Tibial artery (tissue), 4 donors: ENCODE data around the gene AP2B1.

Source experiments
- DNase-seq, 2 donors: peaks; one replicate each; pipeline ENCODE4 v3.0.0-alpha.2; 2019
- H3K27ac ChIP-seq, 2 donors: fragments of 200-600 bp; sonication (generic) in 1 of 2; 1 replicate in 1 of 2; 2 replicates in 1 of 2; pipeline ENCODE4 v1.5.1; 2018 to 2019; ENCODE audit warnings: mild to moderate bottlenecking in 1 of 2
- H3K27me3 ChIP-seq, 2 donors: fragments of 200-600 bp; sonication (generic) in 1 of 2; one replicate each; pipeline versions ENCODE4 v1.5.1 to v1.6.0; 2016 to 2019
- H3K36me3 ChIP-seq, 3 donors: fragments of 200-600 bp; sonication (generic) in 2 of 3; one replicate each; pipeline ENCODE4 v1.5.1; 2016 to 2019; ENCODE audit warnings: mild to moderate bottlenecking in 2 of 3
- H3K4me1 ChIP-seq, 4 donors: fragments of 200-600 bp; sonication (generic) in 2 of 4; 1 replicate in 3 of 4; 2 replicates in 1 of 4; pipeline ENCODE4 v1.5.1; 2016 to 2019
- H3K4me3 ChIP-seq, 2 donors: fragments of 200-600 bp; sonication (generic) in 1 of 2; 1 replicate in 1 of 2; 2 replicates in 1 of 2; pipeline ENCODE4 v1.5.1; 2018 to 2019; ENCODE audit warnings: mild to moderate bottlenecking in 2 of 2
- H3K9me3 ChIP-seq, 3 donors: fragments of 200-600 bp; sonication (generic) in 1 of 3; one replicate each; pipeline ENCODE4 v1.5.1; 2016 to 2019
- CTCF ChIP-seq, 2 experiments: fragments of 200-600 bp in 1 of 2; fragments of 450-650 bp in 1 of 2; IDR thresholded peaks; one replicate each; pipeline ENCODE4 v1.5.1; 2017 to 2019; ENCODE audit warnings: antibody characterized with exemption in 2 of 2, mild to moderate bottlenecking in 1 of 2, moderate library complexity in 1 of 2
- intact Hi-C: fragments of 100-400 bp; cut with DNase I; formaldehyde crosslinking; loops from one replicate; pipeline ENCODE4 v1.15.0; 2023; ENCODE audit warnings: low total_unique reads

Gene AP2B1

GRCh38 chr17:35553310-35553709 is 33.8 kb upstream of the AP2B1 start:
- Histone ChIP-seq H3K27me3 (peaks cover 0 to 23% of the 10 kb centered on the region in 2 donors), H3K4me3 (no peak overlapping the region), H3K36me3 (no peaks in the 10 kb centered on the region), H3K9me3 (no peaks in the 10 kb centered on the region), H3K27ac (no peak overlapping the region), H3K4me1 (no peaks in the 10 kb centered on the region)
- intact Hi-C loops = no loop called here
- DNase-seq = no peak
- no peak for TF ChIP-seq CTCF (IDR thresholded peaks at IDR 0.05)

- Histone ChIP-seq H3K27me3 (peaks cover 0 to 27% of the 10 kb centered on the region in 2 donors), H3K27ac (no peak overlapping the region), H3K4me1 (no peaks in the 10 kb centered on the region), H3K4me3 (no peak overlapping the region), H3K9me3 (no peaks in the 10 kb centered on the region), H3K36me3 (no peaks in the 10 kb centered on the region)
- TF ChIP-seq CTCF (IDR thresholded peaks at IDR 0.05) = no peak
- DNase-seq = no peak
- intact Hi-C loops = no loop called here
Measured at GRCh38 chr17:35554668-35555067, 32.5 kb upstream of the AP2B1 start.

GRCh38 chr17:35555691-35556090 is 31.4 kb upstream of the AP2B1 start:
- peak in 1 of 2 experiments; percentile 16 for TF ChIP-seq CTCF (IDR thresholded peaks at IDR 0.05)
- no peak for DNase-seq
- intact Hi-C loops = no loop called here
- Histone ChIP-seq H3K9me3 (no peaks in the 10 kb centered on the region), H3K4me1 (no peaks in the 10 kb centered on the region), H3K27me3 (peaks cover 0 to 22% of the 10 kb centered on the region in 2 donors), H3K4me3 (no peak overlapping the region), H3K27ac (no peak overlapping the region), H3K36me3 (no peaks in the 10 kb centered on the region)

- H3K9me3 ChIP-seq = no peaks in the 10 kb centered on the region
- H3K36me3 ChIP-seq = no peaks in the 10 kb centered on the region
- H3K27ac ChIP-seq = no peak overlapping the region
- no peak for DNase-seq
- intact Hi-C loops = no loop called here
- H3K4me1 ChIP-seq = no peaks in the 10 kb centered on the region
- H3K4me3 ChIP-seq = no peak overlapping the region
- H3K27me3 ChIP-seq = peaks cover 0 to 20% of the 10 kb centered on the region in 2 donors
- no peak for TF ChIP-seq CTCF (IDR thresholded peaks at IDR 0.05)
Measured at GRCh38 chr17:35557353-35557752, 29.8 kb upstream of the AP2B1 start.

GRCh38 chr17:35559495-35560210 is 27.5 kb upstream of the AP2B1 start:
- Histone ChIP-seq H3K27me3 (peaks cover 0 to 17% of the 10 kb centered on the region in 2 donors), H3K4me1 (no peaks in the 10 kb centered on the region), H3K36me3 (no peaks in the 10 kb centered on the region), H3K9me3 (no peaks in the 10 kb centered on the region), H3K4me3 (no peak overlapping the region), H3K27ac (no peak overlapping the region)
- no peak for TF ChIP-seq CTCF (IDR thresholded peaks at IDR 0.05)
- intact Hi-C loops = loop anchor here (10.0 kb wide), 1 partner anchor 315 kb away; the partner anchor contains the start of gene SLFN5
- no peak for DNase-seq
